Measurements from ENCODE around the gene THTPA. TPM values are rescaled to one million over a fixed set of nuclear protein-coding genes. Genes with fewer than 3 reads are reported as not detected.

The THTPA gene
- total and polyA plus RNA-seq, 9 of the 15 experiments (the other 6 are each of a cell fraction or from before 2014, with no cell fraction given): 2.4 to 8.7 (median 5.2) TPM

DNA sequence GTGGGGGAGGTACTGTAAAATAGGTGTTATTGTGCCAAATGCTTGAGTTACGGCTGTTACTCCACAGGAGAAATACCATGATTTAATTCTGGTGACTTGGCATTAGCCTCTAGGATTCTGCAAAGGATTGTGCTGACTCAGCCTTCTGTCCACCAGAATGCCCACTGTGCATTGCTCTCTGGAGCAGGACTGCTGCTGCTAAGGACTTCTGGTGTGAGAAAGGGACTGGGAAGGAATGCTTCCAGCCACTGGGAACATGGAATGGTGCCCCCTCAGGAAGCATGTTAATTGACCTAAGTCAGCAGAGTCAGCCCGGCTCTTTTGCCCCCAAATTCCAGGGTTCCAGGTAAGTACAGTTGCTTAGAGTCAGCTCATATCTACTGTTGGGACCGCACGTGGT, 37.4 kb upstream of the THTPA start:
- intact Hi-C loops (cut with micrococcal nuclease) (no loop called here), in situ Hi-C loops (cut with MboI) (no loop called here)
- Histone ChIP-seq H2AFZ (ENCODE audit: low read depth, low read length) (no peak overlapping the region), H3K27ac (ENCODE audit: extremely low read depth, low read depth, low read length) (no peak overlapping the region), H3K9me1 (ENCODE audit: control insufficient read depth, insufficient read depth, low read length) (no peaks in the 10 kb centered on the region), H3K4me2 (ENCODE audit: insufficient read depth, low read length) (no peak overlapping the region), H3K36me3 (ENCODE audit: control insufficient read depth, insufficient read depth, low read length) (no peaks in the 10 kb centered on the region), H3K4me3 (no peak overlapping the region), H3K27me3 (ENCODE audit: control insufficient read depth in 2 of 2, insufficient read depth in 2 of 2, low read length in 2 of 2) (peaks cover 2 to 35% of the 10 kb centered on the region in 2 experiments; a peak in 2 of 5 replicates), H3K4me1 (replicated peaks in 1 of 2; ENCODE audit: control insufficient read depth in 2 of 2, insufficient read depth in 2 of 2, low read length in 2 of 2) (peaks cover 0 to 3% of the 10 kb centered on the region in 2 experiments; a peak in 1 of 5 replicates), H3K9me3 (replicated peaks; ENCODE audit: control insufficient read depth, insufficient read depth, low read depth, low read length) (no peaks in the 10 kb centered on the region), H4K20me1 (replicated peaks; ENCODE audit: control insufficient read depth, insufficient read depth, low read length) (no peaks in the 10 kb centered on the region), H3K9ac (ENCODE audit: insufficient read depth in 1 of 2, low read depth in 2 of 2, low read length in 2 of 2) (no peak overlapping the region), H3K79me2 (ENCODE audit: control insufficient read depth, insufficient read depth, low read length) (no peaks in the 10 kb centered on the region)
- no peak for ATAC-seq
- ChIA-PET POLR2A (interaction anchor here (1.1 kb wide), 1 partner anchor 507 kb away, joined by 3 read pairs; no protein-coding TSS in a partner anchor), CTCF (ENCODE audit: low intra/inter-chr PET ratio) (no interaction called here)
- no peak for DNase-seq (ENCODE audit: extremely low read depth in 1 of 4, low spot score in 3 of 4)
- 3% methylated on average over 3 of the region's 4 CpGs for WGBS (ENCODE audit: insufficient coverage, low coverage, missing lambda C conversion rate)
- TF ChIP-seq MAFF (IDR thresholded peaks at IDR 0.05; ENCODE audit: low read length): peak; percentile 89
- TF ChIP-seq ATF3 (IDR thresholded peaks at IDR 0.05): no peak
- TF ChIP-seq ATF3 (CRISPR knock-in tag; conservative IDR thresholded peaks at IDR 0.05): no peak
- peak; percentile 83 for TF ChIP-seq MAFG (tag; conservative IDR thresholded peaks at IDR 0.05)
- peak; percentile 89 for TF ChIP-seq C11orf30 (IDR thresholded peaks at IDR 0.05; ENCODE audit: low read depth)
- TF ChIP-seq ZNF316 (IDR thresholded peaks at IDR 0.05): peak; percentile 94
- TF ChIP-seq PRMT5 (CRISPR knock-in tag; IDR thresholded peaks at IDR 0.05): no peak
- TF ChIP-seq MAFK (IDR thresholded peaks at IDR 0.05; ENCODE audit: low read length): peak; percentile 92
- no peak for TF ChIP-seq ZNF134 (CRISPR knock-in tag; conservative IDR thresholded peaks at IDR 0.05)
- no peak for TF ChIP-seq ZBTB2 (IDR thresholded peaks at IDR 0.05)
- no peak for TF ChIP-seq WHSC1 (IDR thresholded peaks at IDR 0.05; ENCODE audit: low read length)
- no TSS peak for BruUV-seq (replicated peaks)
- no peak for FAIRE-seq
